ENCODE measurements around the gene ELP4.

ELP4 gene

DNA sequence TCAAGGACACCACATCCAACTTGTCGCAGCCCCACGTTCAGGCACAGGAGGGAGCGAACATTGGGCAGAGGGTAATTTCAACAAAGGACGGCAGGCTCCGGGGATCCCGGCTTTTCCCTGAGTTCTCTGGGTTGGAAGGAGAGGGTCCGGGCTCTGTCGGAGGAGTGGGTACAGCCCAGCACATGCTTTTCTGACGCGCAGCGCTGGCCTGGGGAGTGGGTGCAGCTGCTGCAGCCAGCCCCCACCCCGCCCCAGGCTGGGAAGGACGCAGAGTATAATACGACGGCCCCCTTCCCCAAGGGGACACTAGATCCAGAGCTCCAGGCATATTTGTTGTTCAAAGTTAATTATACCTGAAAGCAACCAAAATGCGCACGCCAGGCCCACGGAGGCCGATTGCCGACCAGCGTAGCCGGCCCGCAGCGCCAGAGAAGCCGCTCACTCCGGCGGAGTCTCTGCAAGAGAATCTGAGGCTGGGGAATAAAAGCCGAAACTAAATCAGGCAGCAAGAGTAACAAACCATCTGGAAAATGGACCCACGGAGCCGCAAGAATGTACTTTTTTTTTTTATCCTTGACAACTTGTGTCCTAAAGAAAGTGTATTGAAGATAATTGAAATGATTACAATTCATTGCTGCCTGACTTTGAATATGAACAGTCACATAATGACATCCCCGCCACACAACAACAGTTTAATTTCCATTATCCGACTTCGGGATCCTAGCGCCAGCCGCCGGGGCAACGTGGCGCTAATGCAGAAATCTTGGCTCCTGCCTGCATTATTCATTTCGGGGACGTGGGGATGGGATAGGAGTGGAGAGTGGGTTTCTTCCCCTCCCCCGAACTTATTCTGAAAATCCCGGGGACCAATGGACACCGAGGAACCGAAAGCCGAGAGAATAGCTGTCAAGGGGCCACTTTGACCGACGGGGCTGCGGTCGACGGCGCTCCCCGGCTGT is 315.6 kb downstream of the ELP4 start:
- H3K4me3 ChIP-seq (ENCODE audit: low read length) = no peak overlapping the region
- DNase-seq (ENCODE audit: low read depth, low spot score) = no peak

DNA sequence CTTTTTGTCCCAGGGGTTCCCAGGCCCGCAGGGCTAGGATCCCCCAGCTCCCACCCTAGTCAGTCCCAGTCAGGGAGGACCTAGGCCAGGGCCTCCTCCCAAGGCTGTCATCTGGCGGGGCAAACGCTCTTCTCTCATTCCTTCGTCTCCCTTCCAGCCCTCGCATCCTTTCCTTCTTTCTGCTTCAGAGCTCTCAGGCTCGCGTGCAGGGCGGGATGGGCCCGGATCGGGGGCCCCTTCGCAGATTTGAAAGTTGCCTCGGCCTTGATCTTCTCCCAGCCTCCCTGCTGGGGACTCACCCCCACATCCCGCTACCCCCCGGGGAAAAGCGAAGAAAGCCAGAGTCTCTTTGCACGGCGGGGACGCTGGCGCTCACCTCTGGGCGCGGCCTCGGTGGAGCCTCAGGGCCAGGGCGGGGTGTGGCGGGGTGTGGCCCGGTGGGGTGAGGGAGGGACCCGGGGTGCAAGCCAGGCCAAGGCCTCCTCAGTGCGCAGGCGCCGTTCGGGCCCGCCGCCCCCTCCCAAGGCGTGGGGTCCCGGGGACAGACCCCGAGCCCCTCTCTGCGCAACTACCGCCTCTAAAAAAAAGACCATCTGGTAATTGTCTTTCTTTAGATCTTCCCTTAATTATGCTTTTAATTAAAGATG is 316.4 kb downstream of the ELP4 start:
- no peak overlapping the region for H3K4me3 ChIP-seq (ENCODE audit: low read length)
- DNase-seq (ENCODE audit: low read depth, low spot score) = no peak

DNA sequence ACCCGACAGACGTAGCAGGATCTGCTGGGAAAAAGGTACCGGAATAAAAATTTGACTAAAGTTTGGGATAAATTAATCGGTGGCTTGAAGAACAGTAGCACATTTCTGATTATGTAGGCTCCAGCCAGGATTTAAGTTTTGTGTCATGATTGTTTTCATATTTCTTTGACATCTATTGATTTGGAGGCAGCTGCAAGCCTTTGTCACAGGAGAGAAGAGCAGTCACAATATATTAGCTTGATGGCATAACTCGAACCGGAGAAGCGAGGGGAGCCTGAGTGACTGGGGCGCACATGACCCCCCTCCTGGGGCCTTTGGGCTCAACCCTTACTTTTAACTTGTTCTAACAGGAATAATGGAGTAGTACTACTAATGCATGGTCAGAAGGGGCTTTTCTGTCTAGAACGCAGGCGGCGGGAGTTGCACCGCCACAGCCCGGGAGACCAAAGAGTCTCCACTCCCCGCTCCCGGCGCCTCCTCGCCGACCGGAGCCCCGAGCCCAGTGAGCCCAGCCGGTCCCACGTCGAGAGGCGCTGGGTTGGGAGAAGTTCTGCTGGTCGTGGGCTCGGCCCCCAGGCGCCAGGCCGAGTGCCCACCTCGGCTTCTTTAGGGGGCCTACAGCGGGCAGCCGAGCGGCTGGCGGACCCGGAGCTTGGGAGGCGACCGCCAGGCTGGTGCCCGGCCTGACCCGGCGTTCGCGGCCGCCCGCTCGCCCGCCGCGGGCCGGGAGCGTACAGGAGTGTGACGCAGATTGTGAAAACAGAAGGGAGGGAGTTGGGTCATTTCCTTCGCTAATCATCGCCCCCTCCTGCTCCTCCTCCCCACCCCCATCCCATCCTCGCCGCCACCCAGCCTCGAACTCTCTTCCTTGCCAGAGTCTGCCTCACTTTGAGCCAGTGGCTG is 317.2 kb downstream of the ELP4 start:
- H3K4me3 ChIP-seq (ENCODE audit: low read length) = no peak overlapping the region
- DNase-seq (ENCODE audit: low read depth, low spot score) = no peak

DNA sequence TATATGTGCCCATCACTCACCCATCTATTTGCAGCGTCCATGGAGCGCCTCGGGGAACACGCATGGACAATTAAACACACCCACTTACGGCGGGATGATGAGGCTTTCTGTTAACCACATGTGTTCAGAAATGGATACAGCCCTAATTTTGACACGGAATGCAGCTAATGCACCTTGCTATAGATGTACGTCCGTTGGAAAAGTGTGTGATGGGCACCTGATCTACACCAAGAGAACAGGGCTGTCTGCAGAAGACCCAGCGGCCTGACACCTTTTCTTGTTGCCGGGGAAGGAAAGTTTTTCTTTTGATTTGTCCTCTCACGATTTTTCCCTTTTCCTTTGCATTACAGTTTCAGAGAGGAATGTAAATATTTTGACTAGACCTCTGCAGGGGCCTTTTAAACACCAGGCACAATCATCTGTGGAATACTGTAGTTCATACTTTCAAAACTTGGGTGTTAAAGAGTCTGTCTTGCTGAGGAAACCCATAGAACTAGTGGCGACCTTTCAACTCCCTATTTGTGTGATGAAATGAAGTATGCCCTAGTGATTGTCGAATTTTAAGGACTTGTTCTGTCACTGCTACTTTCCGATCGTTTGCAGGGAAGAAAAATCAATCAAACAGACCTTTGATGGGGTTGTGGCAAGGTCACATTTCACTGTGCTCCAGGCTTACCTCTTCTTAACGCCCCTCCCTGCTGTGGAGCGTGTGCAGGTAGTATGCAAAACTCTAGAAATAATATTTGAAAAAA is 318.1 kb downstream of the ELP4 start:
- H3K4me3 ChIP-seq (ENCODE audit: low read length) = no peak overlapping the region
- DNase-seq (ENCODE audit: low read depth, low spot score) = no peak

DNA sequence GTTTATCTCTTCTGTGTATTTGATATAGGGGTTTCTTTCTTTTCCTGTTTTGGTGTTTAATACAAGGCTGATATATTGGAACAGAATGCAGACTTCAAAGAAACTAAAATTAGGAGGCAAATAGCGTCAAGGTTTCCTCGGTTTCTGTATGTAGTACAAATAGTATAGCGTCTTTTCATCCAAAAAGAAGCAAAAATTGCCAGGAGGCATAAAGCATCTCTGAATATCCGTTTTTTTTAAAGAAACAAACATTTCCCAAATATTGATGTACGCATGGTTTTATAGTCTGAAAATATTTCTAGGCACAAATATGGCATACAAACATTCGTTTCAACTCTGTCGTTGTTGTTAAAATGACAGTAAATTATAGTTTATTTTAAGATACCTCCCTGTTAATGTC is 318.6 kb downstream of the ELP4 start:
- DNase-seq (ENCODE audit: low read depth, low spot score) = no peak
- no peak overlapping the region for H3K4me3 ChIP-seq (ENCODE audit: low read length)

DNA sequence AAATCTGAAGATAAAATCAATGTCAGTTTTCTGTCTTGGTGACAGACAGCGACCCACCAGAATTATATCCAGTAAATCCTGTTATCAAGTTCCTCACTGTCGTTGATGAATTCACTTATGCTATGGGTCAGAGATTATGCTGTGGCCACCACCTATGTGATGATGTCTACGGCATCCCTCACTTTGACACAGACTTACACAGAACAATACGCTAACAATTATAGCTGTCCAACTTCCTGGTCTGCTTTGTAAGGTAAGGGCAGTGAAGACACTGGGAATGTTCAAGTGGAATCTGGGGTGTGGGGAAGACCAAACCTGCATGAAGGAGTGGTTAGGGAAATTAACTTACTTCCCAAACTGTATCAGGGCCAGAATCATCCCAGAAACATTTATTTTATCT is 320.8 kb downstream of the ELP4 start:
- H3K4me3 ChIP-seq (ENCODE audit: low read length) = no peak overlapping the region
- no peak for DNase-seq (ENCODE audit: low read depth, low spot score)

DNA sequence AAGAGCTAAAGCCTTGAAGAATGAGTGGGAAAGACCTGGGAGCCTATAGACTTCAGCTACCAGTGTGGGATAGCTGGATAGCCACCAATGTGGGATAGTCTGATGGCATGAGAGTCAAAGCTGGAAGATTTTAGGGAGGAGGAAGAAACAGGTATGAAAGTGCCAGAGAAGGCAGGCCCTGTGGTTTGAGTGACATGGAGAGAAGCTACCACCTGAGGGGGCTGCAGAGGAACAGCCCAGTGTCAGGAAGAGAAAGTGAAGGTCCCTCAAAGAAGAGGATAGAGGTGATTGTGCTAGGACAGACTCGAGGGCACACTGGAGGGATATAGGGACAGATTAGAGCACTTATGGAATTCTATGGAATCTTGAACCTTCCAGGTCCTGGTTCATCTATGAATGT is 324.7 kb downstream of the ELP4 start:
- no peak for DNase-seq (ENCODE audit: low read depth, low spot score)
- H3K4me3 ChIP-seq (ENCODE audit: low read length) = no peak overlapping the region
